ENCODE measurements around the gene SLC35B2.

The SLC35B2 gene

GRCh38 chr6:44266347-44266746 is 9.0 kb upstream of the SLC35B2 start:
- no peak for DNase-seq

DNA sequence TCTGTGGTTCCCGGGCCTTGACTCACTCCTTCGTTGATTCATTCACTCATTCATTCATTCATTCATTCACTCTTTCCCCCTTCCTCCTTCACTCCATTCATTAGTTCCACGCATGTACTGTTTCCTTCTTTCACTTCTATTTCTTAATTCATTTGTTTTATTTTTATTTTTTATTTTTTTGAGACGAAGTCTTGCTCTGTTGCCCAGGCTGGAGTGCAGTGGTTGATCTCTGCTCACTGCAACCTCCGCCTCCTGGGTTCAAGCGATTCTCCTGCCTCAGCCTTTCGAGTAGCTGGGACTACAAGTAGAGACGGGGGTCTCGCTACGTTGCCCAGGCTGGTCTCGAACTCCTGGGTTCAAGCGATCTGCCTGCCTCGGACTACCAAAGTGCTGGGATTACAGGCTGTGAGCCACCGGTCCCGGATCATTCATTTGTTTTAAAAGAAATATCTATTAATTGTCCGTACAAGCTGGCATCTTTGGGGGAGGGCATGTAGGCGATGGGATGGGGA is 8.4 kb upstream of the SLC35B2 start:
- no peak for DNase-seq

GRCh38 chr6:44265007-44265721 is 7.8 kb upstream of the SLC35B2 start, which contains the start of gene NFKBIE:
TSS of gene NFKBIE (minus strand) at chr6:44265551. CDS start at chr6:44265346, 205 bp downstream.
- DNase-seq, result peak; percentile 96

DNA sequence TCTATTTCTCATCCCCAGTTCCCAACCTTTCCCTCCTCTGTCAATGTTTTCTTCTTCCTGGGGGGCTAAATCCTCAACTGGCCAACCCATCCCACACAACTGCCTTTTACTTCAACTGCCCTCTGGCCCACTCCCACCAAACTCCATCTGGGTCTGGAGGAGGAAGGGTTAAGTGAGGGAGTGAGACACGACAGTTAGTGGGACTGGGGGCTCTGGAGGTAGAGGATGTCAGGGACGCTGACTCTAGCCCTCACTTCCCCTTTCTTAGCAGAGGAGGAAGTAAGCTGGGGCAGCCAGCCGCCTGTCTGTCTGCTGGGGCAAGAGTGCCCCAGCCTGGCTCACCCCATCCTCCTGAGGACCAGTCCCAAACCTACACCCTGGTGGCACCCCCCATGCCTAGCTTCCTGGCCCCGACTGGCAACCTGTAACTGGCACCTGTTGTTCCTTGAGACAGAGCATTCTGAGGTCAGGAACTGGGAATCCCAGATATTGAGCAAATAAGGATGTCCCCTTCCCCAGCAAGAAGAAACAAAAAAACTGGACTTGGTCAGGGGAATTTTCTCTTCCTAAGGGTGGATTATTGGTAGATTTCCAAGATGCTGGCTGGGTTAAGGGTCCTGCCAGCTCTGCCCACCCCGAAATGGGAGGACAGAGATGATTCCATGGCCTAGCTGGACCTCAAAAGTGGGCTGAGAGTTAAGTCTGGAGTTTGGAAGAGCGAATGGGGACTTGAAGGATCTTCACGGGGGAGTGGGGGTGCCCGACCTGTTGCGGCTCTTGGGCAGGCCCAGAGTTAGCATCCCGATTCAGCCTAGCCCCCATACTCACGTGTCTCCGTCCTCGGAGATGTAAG is 7.1 kb upstream of the SLC35B2 start:
- DNase-seq, result peak; percentile 90

- DNase-seq, result peak; percentile 62
Observed at GRCh38 chr6:44263354-44264100, 6.2 kb upstream of the SLC35B2 start.

- DNase-seq, result no peak
Observed at GRCh38 chr6:44262467-44263353, 5.4 kb upstream of the SLC35B2 start.

DNA sequence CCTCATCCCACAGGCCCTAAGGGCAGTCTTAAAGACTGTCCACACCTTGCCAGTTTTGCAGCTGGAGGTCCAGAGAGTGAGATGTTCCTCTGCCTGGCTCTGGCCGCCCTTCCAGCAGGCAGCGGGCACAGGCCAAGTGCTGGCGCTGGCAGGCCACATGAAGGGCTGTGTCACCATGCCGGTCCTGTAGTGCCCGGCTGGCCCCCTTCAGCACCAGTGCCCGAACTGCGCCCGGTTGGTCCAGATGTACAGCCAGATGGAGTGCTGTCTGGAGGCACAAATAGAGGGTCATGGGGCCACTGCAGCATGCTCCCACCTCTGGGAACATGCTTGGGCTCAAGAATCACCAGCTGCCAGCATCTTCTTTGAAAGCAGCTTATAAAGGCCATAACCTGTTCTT is 4.3 kb upstream of the SLC35B2 start:
- no peak for DNase-seq

GRCh38 chr6:44260451-44261297 is 3.3 kb upstream of the SLC35B2 start:
- no peak for DNase-seq

- DNase-seq, result no peak
Observed at GRCh38 chr6:44260011-44260410, 2.7 kb upstream of the SLC35B2 start.

DNA sequence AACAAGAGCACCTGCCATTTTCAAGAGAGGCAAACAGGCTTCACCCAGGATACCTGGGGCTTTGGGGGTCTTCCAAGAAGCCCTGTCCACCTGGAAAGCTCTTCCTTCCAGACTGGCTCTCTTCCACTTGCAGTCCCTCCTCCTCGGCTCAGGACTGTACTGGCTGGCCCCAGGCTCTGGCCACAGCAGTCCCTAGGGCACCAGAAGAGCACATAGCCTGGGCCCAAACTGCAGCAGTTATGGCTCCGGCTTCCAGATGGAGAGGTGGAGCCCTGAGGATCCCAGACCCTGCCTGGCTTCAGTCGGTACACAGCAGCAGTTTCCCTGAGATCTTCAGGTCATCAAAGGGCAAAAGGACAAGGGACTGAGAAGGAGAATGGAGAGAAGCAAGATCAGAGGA is 1.6 kb upstream of the SLC35B2 start:
- no peak for DNase-seq

DNA sequence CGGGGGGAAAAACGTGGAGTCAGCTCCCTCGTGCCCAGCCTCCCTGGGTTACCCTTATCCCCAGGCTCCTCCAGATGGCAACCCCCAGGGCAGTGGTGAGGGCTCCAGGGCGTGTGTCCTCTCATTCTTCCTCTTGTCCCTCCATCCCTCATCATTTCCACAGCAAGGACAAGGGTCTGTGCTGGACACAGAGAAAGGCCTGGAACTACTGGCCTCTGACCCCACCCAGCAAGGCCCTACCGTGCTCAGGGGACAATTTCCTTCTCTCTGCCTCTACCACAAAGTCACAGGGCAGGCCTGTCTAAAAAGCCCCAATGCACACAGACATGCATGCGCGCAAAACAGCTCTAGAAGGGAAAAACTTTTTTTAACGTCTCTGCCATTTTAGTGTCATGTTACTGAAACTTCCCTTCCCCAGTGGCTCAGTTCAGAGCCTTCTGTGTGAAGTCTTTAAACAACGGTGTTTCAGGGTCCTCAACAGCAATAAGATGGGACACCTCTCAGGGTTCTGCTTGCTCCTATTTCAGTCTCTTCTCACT is 1.1 kb upstream of the SLC35B2 start:
- DNase-seq, result no peak

GRCh38 chr6:44257753-44258324 is 511 bp upstream of the SLC35B2 start:
- DNase-seq, result no peak

DNA sequence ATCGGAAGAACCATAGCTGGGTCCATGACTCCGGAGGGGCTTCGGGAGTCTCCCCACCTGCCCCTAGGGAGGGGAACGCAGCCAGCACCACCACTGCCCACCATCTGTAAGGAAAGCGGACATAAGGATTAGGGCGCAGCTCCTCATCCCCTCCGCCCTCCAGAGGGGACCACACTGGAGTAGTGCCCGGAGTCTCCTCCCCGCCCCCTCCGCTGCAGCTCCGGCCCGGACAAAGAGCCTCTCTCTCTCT is 628 bp downstream of the SLC35B2 start:
- DNase-seq, result no peak

DNA sequence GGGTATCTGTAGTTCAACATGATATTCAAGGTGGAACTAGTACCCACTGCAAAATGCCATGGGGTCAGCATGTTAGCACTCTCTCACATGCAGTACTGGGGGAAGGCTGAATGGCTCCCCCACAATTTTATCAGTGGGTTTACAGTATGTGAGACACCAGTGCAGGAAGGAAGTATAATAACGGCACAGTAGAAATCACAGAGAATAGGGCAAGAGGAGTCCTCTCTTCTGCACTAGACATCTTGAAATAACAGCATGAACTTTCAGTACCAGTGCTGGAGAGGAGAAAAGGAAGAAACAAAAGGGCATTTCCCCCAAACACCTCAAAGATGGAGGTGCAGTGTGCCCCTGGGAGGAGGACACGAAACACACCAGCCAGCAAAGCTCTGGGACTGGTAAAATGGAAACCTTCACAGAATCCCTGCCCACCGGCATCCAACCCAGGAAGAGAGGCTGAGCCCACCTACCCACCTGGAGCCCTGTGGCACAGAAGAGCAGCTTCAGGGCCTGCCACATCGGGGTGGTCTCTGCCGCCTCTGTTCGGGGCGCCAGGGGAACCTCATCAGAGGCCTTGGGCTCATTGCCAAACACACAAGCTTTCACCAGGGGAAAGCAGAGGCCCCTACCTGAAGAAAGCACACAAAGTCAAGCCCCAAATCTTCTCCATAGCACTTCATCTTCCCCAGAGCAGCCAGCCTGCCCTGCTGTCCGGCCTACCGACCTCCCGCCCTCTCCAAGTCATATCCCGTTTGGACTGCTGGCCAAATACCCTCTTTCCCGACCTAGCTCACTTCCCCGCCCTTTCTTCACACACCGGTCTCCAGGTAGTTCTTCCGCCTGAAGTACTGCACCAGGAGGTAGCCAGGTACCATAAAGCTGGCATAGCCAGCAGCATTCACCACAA is 1.2 kb downstream of the SLC35B2 start:
- DNase-seq, result no peak

DNA sequence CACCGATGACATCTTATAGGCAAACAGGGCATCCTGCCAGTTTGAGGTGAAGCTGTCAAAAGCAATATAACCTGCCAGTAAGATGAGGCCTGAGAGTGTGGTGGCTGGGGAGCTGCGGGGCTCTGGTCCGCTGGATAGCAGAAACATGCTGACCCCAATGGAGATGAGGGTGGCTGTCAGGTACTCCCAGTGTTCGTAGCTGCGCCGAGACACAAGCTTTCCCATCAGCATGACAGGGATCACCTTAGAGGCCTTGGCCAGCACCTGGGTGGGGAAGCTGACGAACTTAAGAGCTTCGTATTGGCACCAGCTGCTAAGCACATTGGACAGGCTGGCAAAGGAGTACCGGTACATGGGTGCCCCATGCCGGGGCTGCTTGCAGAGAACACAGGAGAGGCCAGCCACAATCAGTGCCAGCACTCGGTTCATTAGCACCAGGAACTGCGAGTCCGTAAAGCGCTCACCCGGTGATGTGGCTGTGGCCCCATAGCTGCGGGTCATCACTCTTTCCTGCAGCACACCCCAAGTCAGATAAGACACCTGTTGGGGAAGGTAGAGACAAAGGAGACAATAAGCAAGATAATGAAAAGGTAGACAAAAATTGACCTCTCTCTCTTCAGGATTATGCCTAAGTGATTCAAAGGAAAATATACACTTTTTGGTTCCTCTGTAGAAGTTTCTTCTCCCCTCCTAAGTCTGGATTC is 2.1 kb downstream of the SLC35B2 start:
- DNase-seq, result no peak

GRCh38 chr6:44254191-44255104 is 2.9 kb downstream of the SLC35B2 start:
- no peak for DNase-seq

DNA sequence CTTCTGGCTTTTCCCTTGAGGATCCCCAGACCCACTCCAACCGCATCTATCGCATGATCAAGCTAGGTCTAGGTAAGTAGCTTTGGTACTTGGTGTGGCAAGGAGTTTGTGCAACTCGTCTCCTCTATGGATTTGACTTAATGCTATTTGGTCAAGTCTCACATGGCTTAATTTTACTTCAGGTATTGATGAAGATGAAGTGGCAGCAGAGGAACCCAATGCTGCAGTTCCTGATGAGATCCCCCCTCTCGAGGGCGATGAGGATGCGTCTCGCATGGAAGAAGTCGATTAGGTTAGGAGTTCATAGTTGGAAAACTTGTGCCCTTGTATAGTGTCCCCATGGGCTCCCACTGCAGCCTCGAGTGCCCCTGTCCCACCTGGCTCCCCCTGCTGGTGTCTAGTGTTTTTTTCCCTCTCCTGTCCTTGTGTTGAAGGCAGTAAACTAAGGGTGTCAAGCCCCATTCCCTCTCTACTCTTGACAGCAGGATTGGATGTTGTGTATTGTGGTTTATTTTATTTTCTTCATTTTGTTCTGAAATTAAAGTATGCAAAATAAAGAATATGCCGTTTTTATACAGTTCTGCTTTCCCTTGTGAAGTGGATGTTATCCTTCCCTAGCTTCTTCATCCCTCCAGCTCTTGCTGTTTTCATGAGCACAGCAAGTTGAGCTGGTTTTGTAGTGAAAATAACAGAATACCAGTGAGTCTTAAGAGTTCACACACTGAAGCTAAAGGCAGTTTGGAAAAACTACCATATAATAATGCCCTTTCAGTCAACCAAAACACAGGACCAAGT is 3.8 kb downstream of the SLC35B2 start:
- DNase-seq, result peak; percentile 84

Measured in OCI-M1 (cell line).